Sigmoid colon (tissue), 7 donors: ENCODE measurements around the gene ARHGEF28. TPM values are rescaled to one million over a fixed set of nuclear protein-coding genes. Genes with fewer than 3 reads are reported as not detected.

Source experiments
- DNase-seq: peaks from one replicate; pipeline ENCODE4 v3.0.0-alpha.2; 2019
- H3K27ac ChIP-seq, 4 donors: fragments of 200-600 bp; sonication (generic); one replicate each; pipeline ENCODE4 v1.5.1; 2016 to 2019; ENCODE audit warnings: mild to moderate bottlenecking in 1 of 4
- H3K27me3 ChIP-seq, 3 donors: fragments of 200-600 bp; sonication (generic); one replicate each; pipeline ENCODE4 v1.5.1; 2019; ENCODE audit warnings: mild to moderate bottlenecking in 1 of 3
- H3K36me3 ChIP-seq, 4 donors: fragments of 200-600 bp; sonication (generic); one replicate each; pipeline ENCODE4 v1.5.1; 2016 to 2019
- H3K4me1 ChIP-seq, 4 donors: fragments of 200-600 bp; sonication (generic); one replicate each; pipeline ENCODE4 v1.5.1; 2017 to 2019
- H3K4me3 ChIP-seq, 4 donors: fragments of 200-600 bp; sonication (generic); one replicate each; pipeline ENCODE4 v1.5.1; 2017 to 2019; ENCODE audit warnings: mild to moderate bottlenecking in 2 of 4, moderate library complexity in 1 of 4
- H3K9me3 ChIP-seq, 4 donors: fragments of 200-600 bp in 3 of 4; sonication (generic) in 3 of 4; one replicate each; pipeline versions ENCODE4 v1.5.1 to v1.6.1; 2013 to 2019
- CTCF ChIP-seq, 4 experiments: fragments of 450-650 bp in 3 of 4; fragments of 200-600 bp in 1 of 4; IDR thresholded peaks; one replicate each; pipeline ENCODE4 v1.5.1; 2016 to 2019; ENCODE audit warnings: antibody characterized with exemption in 4 of 4, mild to moderate bottlenecking in 3 of 4, moderate library complexity in 2 of 4
- EP300 ChIP-seq, 4 donors: sonication (generic); formaldehyde crosslinking; IDR thresholded peaks; one replicate each; pipeline ENCODE4 v1.6.1; 2017; ENCODE audit warnings: antibody characterized with exemption in 4 of 4
- POLR2A ChIP-seq, 2 donors: fragments of 450-650 bp; IDR thresholded peaks; one replicate each; pipeline ENCODE4 v1.6.1; 2016; ENCODE audit warnings: antibody characterized with exemption in 2 of 2, mild to moderate bottlenecking in 2 of 2, moderate library complexity in 2 of 2
- POLR2AphosphoS5 ChIP-seq, 4 donors: sonication (generic); formaldehyde crosslinking; IDR thresholded peaks; one replicate each; pipeline ENCODE4 v1.6.1; 2017; ENCODE audit warnings: antibody characterized with exemption in 4 of 4
- WGBS, 2 donors: extraction: QIAGEN DNeasy Blood & Tissue Kit; methylation state at CpG; one replicate each; pipeline ENCODE4 v1.1.7; 2013; 5-methylcytosine and 5-hydroxymethylcytosine counted together
- intact Hi-C: fragments of 100-400 bp; cut with DNase I; formaldehyde crosslinking; loops from one replicate; pipeline ENCODE4 v1.15.1; 2023
- polyA plus RNA-seq, 3 donors: library from polyadenylated mRNA; stranded (reverse); fragments of 200-250 nt; gene quantifications; one replicate each; pipeline ENCODE4 v1.2.3, GENCODE V29; 2013
- total RNA-seq, 4 donors: library from RNA; depleted of rRNA; stranded (reverse); fragments of >200 nt; gene quantifications; one replicate each; pipeline ENCODE4 v1.1.0, GENCODE V29; 2016
- donor health status: healthy with polysubstance abuse.
- donor health status: Bipolar disorder and iron deficiency.
- donor health status: healthy.

ARHGEF28 gene
- total and polyA plus RNA-seq, 7 donors: 3.0 to 6.9 (median 3.7) TPM

- H3K27ac ChIP-seq: no peak overlapping the region
- DNase-seq: no peak
- no peaks in the 10 kb centered on the region for H3K36me3 ChIP-seq
These were observed 312.9 kb downstream of the ARHGEF28 start for GRCh38 chr5:73938938-73939320.

GRCh38 chr5:73939557-73939956 is 313.6 kb downstream of the ARHGEF28 start:
- H3K36me3 ChIP-seq: no peaks in the 10 kb centered on the region
- no peak for TF ChIP-seq EP300 (IDR thresholded peaks at IDR 0.05)
- TF ChIP-seq POLR2AphosphoS5 (IDR thresholded peaks at IDR 0.05): no peak
- no peak for TF ChIP-seq CTCF (IDR thresholded peaks at IDR 0.05)
- no peak for TF ChIP-seq POLR2A (IDR thresholded peaks at IDR 0.05)
- no peak for DNase-seq
- peaks cover 0 to 6% (median 0%) of the 10 kb centered on the region in 4 donors for H3K4me1 ChIP-seq
- H3K27ac ChIP-seq: no peak overlapping the region
- H3K9me3 ChIP-seq: peaks cover 0 to 6% (median 0%) of the 10 kb centered on the region in 4 donors
- no peaks in the 10 kb centered on the region for H3K27me3 ChIP-seq
- H3K4me3 ChIP-seq: no peak overlapping the region
- 68 to 83% methylated on average over 3 of the region's 3 CpGs for WGBS, 2 donors
- intact Hi-C loops: no loop called here

More at GRCh38 chr5:73938938-73939320, 312.9 kb downstream of the ARHGEF28 start:
- TF ChIP-seq POLR2A (IDR thresholded peaks at IDR 0.05) (no peak), EP300 (IDR thresholded peaks at IDR 0.05) (no peak)
- Histone ChIP-seq H3K4me3 (no peak overlapping the region), H3K9me3 (peaks cover 0 to 6% (median 0%) of the 10 kb centered on the region in 4 donors), H3K4me1 (peaks cover 0 to 6% (median 0%) of the 10 kb centered on the region in 4 donors), H3K27me3 (no peaks in the 10 kb centered on the region)
- 88 to 92% methylated on average over 5 of the region's 5 CpGs for WGBS, 2 donors
- intact Hi-C loops: no loop called here

- H3K27me3 ChIP-seq: no peaks in the 10 kb centered on the region
These were observed 314.0 kb downstream of the ARHGEF28 start for GRCh38 chr5:73940026-73940425.

DNA sequence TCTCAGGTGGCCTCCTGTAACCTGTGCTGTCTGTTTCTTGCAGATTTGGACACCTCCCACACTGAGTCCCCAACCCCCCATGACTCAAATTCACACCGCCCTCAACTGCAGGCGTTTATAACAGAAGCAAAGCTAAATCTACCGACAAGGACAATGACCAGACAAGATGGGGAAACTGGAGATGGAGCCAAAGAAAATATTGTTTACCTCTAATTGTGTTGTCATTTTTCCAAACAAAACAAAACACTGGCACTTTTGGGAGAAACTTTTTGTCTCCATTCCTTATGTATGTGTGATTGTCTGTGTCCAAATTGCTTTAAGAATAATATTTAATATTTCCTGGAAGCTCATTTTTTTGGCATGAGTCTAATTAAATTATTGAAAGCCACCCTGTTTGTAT is 314.8 kb downstream of the ARHGEF28 start:
- TF ChIP-seq EP300 (IDR thresholded peaks at IDR 0.05) (no peak), CTCF (IDR thresholded peaks at IDR 0.05) (no peak), POLR2AphosphoS5 (IDR thresholded peaks at IDR 0.05) (no peak), POLR2A (IDR thresholded peaks at IDR 0.05) (no peak)
- Histone ChIP-seq H3K36me3 (no peaks in the 10 kb centered on the region), H3K27ac (no peak overlapping the region), H3K9me3 (peaks cover 0 to 6% (median 0%) of the 10 kb centered on the region in 4 donors), H3K4me1 (peaks cover 0 to 6% (median 0%) of the 10 kb centered on the region in 4 donors), H3K4me3 (no peak overlapping the region), H3K27me3 (no peaks in the 10 kb centered on the region)
- intact Hi-C loops: no loop called here
- no peak for DNase-seq
- WGBS, 2 donors: 87 to 91% methylated on average over 3 of the region's 3 CpGs

More at GRCh38 chr5:73940026-73940425, 314.0 kb downstream of the ARHGEF28 start:
- peaks cover 0 to 6% (median 0%) of the 10 kb centered on the region in 4 donors for H3K4me1 ChIP-seq
- peaks cover 0 to 6% (median 0%) of the 10 kb centered on the region in 4 donors for H3K9me3 ChIP-seq
- no peak for DNase-seq
- no peak overlapping the region for H3K4me3 ChIP-seq
- TF ChIP-seq POLR2AphosphoS5 (IDR thresholded peaks at IDR 0.05) (no peak), CTCF (IDR thresholded peaks at IDR 0.05) (no peak), EP300 (IDR thresholded peaks at IDR 0.05) (no peak), POLR2A (IDR thresholded peaks at IDR 0.05) (no peak)
- no peak overlapping the region for H3K27ac ChIP-seq
- H3K36me3 ChIP-seq: no peaks in the 10 kb centered on the region
- intact Hi-C loops: no loop called here

- no peaks in the 10 kb centered on the region for H3K36me3 ChIP-seq
- H3K27ac ChIP-seq: no peak overlapping the region
- no peak for DNase-seq
- 97 to 98% methylated on average over 1 of the region's 1 CpG for WGBS, 2 donors
- H3K4me3 ChIP-seq: no peak overlapping the region
- H3K9me3 ChIP-seq: peaks cover 0 to 6% (median 0%) of the 10 kb centered on the region in 4 donors
- TF ChIP-seq CTCF (IDR thresholded peaks at IDR 0.05) (no peak), POLR2AphosphoS5 (IDR thresholded peaks at IDR 0.05) (no peak), EP300 (IDR thresholded peaks at IDR 0.05) (no peak), POLR2A (IDR thresholded peaks at IDR 0.05) (no peak)
- H3K27me3 ChIP-seq: no peaks in the 10 kb centered on the region
- peaks cover 0 to 6% (median 0%) of the 10 kb centered on the region in 4 donors for H3K4me1 ChIP-seq
- intact Hi-C loops: no loop called here
These were observed 316.8 kb downstream of the ARHGEF28 start for GRCh38 chr5:73942783-73943182.
